K562 (cell line): ENCODE data around the gene PFKFB2. TPM values are rescaled to one million over a fixed set of nuclear protein-coding genes. Genes with fewer than 3 reads are reported as not detected.

Source experiments
- ATAC-seq: fragments of 200-7000 bp; cut with Tn5 transposase; 3 replicates; pipeline ENCODE4 v1.9.1; 2020; ENCODE audit warnings: moderate library complexity
- BruUV-seq: library from RNA; stranded (reverse); fragments of 400-500 nt; replicated peaks from 2 replicates; lab custom pipeline; 2021; lab: Mats Ljungman, UMichigan
- CTCF ChIA-PET: fragments of 300-600 bp; formaldehyde crosslinking; extraction: SDS; loops from one replicate; lab custom pipeline; 2021; ENCODE audit warnings: low intra/inter-chr PET ratio; lab: Yijun Ruan, JAX
- POLR2A ChIA-PET: fragments of 300-600, 350-650 bp; sonication (Branson Sonifier 250); formaldehyde crosslinking; extraction: SDS; loops from one replicate; lab custom pipeline; 2021; ENCODE audit warnings: antibody characterized with exemption, inconsistent platforms; lab: Yijun Ruan, JAX
- DNase-seq, 4 experiments: peaks; one replicate each; pipeline versions ENCODE4 v3.0.0 to v3.0.0-alpha.2; 2011 to 2018; ENCODE audit warnings: low spot score in 3 of 4, mixed read lengths in 3 of 4; ENCODE audit errors: extremely low read depth in 1 of 4
- FAIRE-seq: peaks from 2 replicates; lab custom pipeline; 2011; peaks lifted over from hg19 to GRCh38; lab: Jason Lieb, UNC
- H2AFZ ChIP-seq: 2 replicates; pipeline ENCODE4 v1.6.0; 2011; ENCODE audit warnings: low read depth, low read length, control low read depth, inconsistent platforms
- H3K27ac ChIP-seq: fragments of 200-600 bp; 3 replicates; pipeline ENCODE4 v1.8.0; 2011; ENCODE audit warnings: low read depth, mild to moderate bottlenecking, control low read depth, inconsistent platforms, low read length, moderate library complexity, mixed read lengths; ENCODE audit errors: extremely low read depth
- H3K27me3 ChIP-seq, 2 experiments: fragments of 300-600 bp in 1 of 2; 2 replicates in 1 of 2; 3 replicates in 1 of 2; pipeline versions ENCODE4 v1.6.0 to v1.8.0; 2011; ENCODE audit warnings: inconsistent platforms in 2 of 2, low read length in 2 of 2, mild to moderate bottlenecking in 1 of 2, mixed read lengths in 1 of 2, moderate library complexity in 1 of 2; ENCODE audit not compliant: control insufficient read depth in 2 of 2, insufficient read depth in 2 of 2
- H3K36me3 ChIP-seq: fragments of 300-600 bp; 3 replicates; pipeline ENCODE4 v1.8.0; 2011; ENCODE audit warnings: mild to moderate bottlenecking, low read length, inconsistent platforms; ENCODE audit not compliant: control insufficient read depth, insufficient read depth
- H3K4me1 ChIP-seq, 2 experiments: fragments of 200-600 bp in 1 of 2; replicated peaks in 1 of 2; 2 replicates in 1 of 2; 3 replicates in 1 of 2; pipeline versions ENCODE4 v1.5.1 to v1.8.0; 2011; ENCODE audit warnings: inconsistent platforms in 2 of 2, low read length in 2 of 2, mild to moderate bottlenecking in 1 of 2, mixed read lengths in 1 of 2, moderate library complexity in 1 of 2; ENCODE audit not compliant: control insufficient read depth in 2 of 2, insufficient read depth in 2 of 2
- H3K4me2 ChIP-seq: 2 replicates; pipeline ENCODE4 v1.6.1; 2011; ENCODE audit warnings: low read length, control low read depth, inconsistent platforms, mixed read lengths; ENCODE audit not compliant: insufficient read depth
- H3K4me3 ChIP-seq: fragments of 200-600 bp; sonication (generic), shearing (Covaris generic); 2 replicates; pipeline ENCODE4 v1.5.1; 2016; ENCODE audit warnings: control low read depth, inconsistent platforms
- H3K79me2 ChIP-seq: fragments of 200-600 bp; 3 replicates; pipeline ENCODE4 v1.8.0; 2011; ENCODE audit warnings: low read length, inconsistent platforms; ENCODE audit not compliant: control insufficient read depth, insufficient read depth
- H3K9ac ChIP-seq, 2 experiments: 2 replicates each; pipeline versions ENCODE4 v1.6.0 to v1.6.1; 2011; ENCODE audit warnings: low read depth in 2 of 2, low read length in 2 of 2, control low read depth in 1 of 2, inconsistent platforms in 1 of 2, mild to moderate bottlenecking in 1 of 2, mixed read lengths in 1 of 2; ENCODE audit not compliant: insufficient read depth in 1 of 2
- H3K9me1 ChIP-seq: one replicate; pipeline ENCODE4 v1.6.0; 2011; ENCODE audit warnings: inconsistent platforms, mild to moderate bottlenecking, low read length, moderate library complexity; ENCODE audit not compliant: control insufficient read depth, insufficient read depth
- H3K9me3 ChIP-seq: replicated peaks from 2 replicates; pipeline ENCODE4 v1.5.1; 2011; ENCODE audit warnings: low read depth, low read length, inconsistent platforms; ENCODE audit not compliant: control insufficient read depth, insufficient read depth
- H4K20me1 ChIP-seq: replicated peaks from 2 replicates; pipeline ENCODE4 v1.6.1; 2011; ENCODE audit warnings: low read length, inconsistent platforms, mixed read lengths; ENCODE audit not compliant: control insufficient read depth, insufficient read depth
- EP400 ChIP-seq: fragments of 450-650 bp; IDR thresholded peaks from 2 replicates; pipeline ENCODE4 v1.6.1; 2017; ENCODE audit warnings: antibody characterized with exemption, mild to moderate bottlenecking, moderate library complexity
- EZH2 ChIP-seq: IDR thresholded peaks from 2 replicates; pipeline ENCODE4 v1.6.1; 2012; ENCODE audit warnings: low read depth, mild to moderate bottlenecking, inconsistent platforms, low read length, borderline replicate concordance
- HNRNPK ChIP-seq: fragments of 200-400 bp; formaldehyde crosslinking; IDR thresholded peaks from one replicate; pipeline ENCODE4 v1.6.1; 2018; ENCODE audit warnings: mild to moderate bottlenecking, low read depth, low read length; ENCODE audit not compliant: poor library complexity, severe bottlenecking
- KLF16 ChIP-seq: IDR thresholded peaks from 2 replicates; pipeline ENCODE4 v1.6.1; 2016; ENCODE audit warnings: antibody characterized with exemption
- RNF2 ChIP-seq: sonication (generic); IDR thresholded peaks from 2 replicates; pipeline ENCODE4 v1.6.1; 2016
- ZBTB26 ChIP-seq: fragments of 450-650 bp; formaldehyde crosslinking; IDR thresholded peaks from 2 replicates; pipeline ENCODE4 v1.4.0; 2022; ENCODE audit warnings: missing genetic modification characterization
- ZNF318 ChIP-seq, 2 experiments: fragments of 450-650 bp; IDR thresholded peaks; 2 replicates each; pipeline ENCODE4 v1.6.1; 2016; ENCODE audit warnings: mild to moderate bottlenecking in 2 of 2, borderline replicate concordance in 1 of 2, low read depth in 1 of 2, moderate library complexity in 1 of 2
- WGBS: fragments of 100-300 bp; shearing (Covaris generic); methylation state at CpG from one replicate; pipeline ENCODE4 v1.1.6; 2016; ENCODE audit warnings: low coverage, mixed read lengths; ENCODE audit not compliant: insufficient coverage; ENCODE audit errors: missing lambda C conversion rate; 5-methylcytosine and 5-hydroxymethylcytosine counted together
- in situ Hi-C: fragments of 300-500 bp; cut with MboI; formaldehyde crosslinking; loops from 4 replicates; pipeline ENCODE4 v1.15.0; 2018; ENCODE audit warnings: inconsistent platforms, mixed read lengths
- intact Hi-C: fragments of 100-400 bp; cut with micrococcal nuclease; formaldehyde crosslinking; loops from 2 replicates; pipeline ENCODE4 v1.14.2; 2022
- polyA plus RNA-seq, 8 experiments: library from polyadenylated mRNA; depleted of rRNA in 4 of 8; stranded (reverse) in 5 of 8; unstranded in 3 of 8; fragments of >200 nt; fragmentation: Nextera tagmentation in 2 of 8; fragmentation: Illumina TruSeq in 1 of 8; extraction: Ambion mirVana in 2 of 8; extraction: Trizol in 1 of 8; gene quantifications; 2 replicates each; pipeline versions ENCODE4 v1.2.1 to v1.2.3, GENCODE V29; 2011 to 2014; ENCODE audit warnings: inconsistent platforms in 1 of 8, missing spikeins in 1 of 8
- total RNA-seq, 7 experiments: library from RNA; depleted of rRNA in 6 of 7; stranded (reverse); fragments of >200 nt in 6 of 7; fragmentation: Illumina TruSeq in 2 of 7; extraction: Trizol in 2 of 7; gene quantifications; 2 replicates each; pipeline versions ENCODE4 v1.2.1 to v1.2.3, GENCODE V29; 2011 to 2021; ENCODE audit warnings: low replicate concordance in 1 of 7

Gene PFKFB2
- total and polyA plus RNA-seq, 9 of the 15 experiments (the other 6 are each of a cell fraction or from before 2014, with no cell fraction given) = 6.9 to 26.0 (median 16.4) TPM

- FAIRE-seq (peak; percentile 97), DNase-seq (peak; percentile 95 to 100 (median 98)), ATAC-seq (peak; percentile 81)
- Histone ChIP-seq H4K20me1 (no peaks in the 10 kb centered on the region), H3K4me3 (peak overlapping the region; percentile 54), H3K36me3 (peaks cover 7% of the 10 kb centered on the region; the same call in 2 of the 3 replicates), H3K27me3 (no peaks in the 10 kb centered on the region), H3K4me2 (peak overlapping the region; percentile 97), H3K27ac (peak overlapping the region; percentile 100), H3K4me1 (peaks cover 57 to 85% of the 10 kb centered on the region in 2 experiments), H3K79me2 (peaks cover 16% of the 10 kb centered on the region; the same call in 2 of the 3 replicates), H3K9me1 (peaks cover 3% of the 10 kb centered on the region), H3K9me3 (no peaks in the 10 kb centered on the region), H2AFZ (peak overlapping the region; percentile 67), H3K9ac (peak overlapping the region; percentile 91 to 99)
- in situ Hi-C loops = no loop called here
- ChIA-PET POLR2A (interaction anchor here (0.6 to 8.6 kb wide), 19 partner anchors 9 to 495 kb away, joined by 3 to 97 read pairs (median 4); partner anchors contain the start of genes C1orf116, PFKFB2 and YOD1), CTCF (no interaction called here)
- BruUV-seq = no TSS peak
- intact Hi-C loops = loop anchor here (1.0 to 5.0 kb wide), 3 partner anchors 23 to 723 kb away; partner anchors contain the start of gene CD55
- 1% methylated on average over 14 of the region's 18 CpGs for WGBS
- TF ChIP-seq RNF2 (peak; percentile 98), ZNF318 (IDR thresholded peaks at IDR 0.05; ENCODE audit: borderline replicate concordance in 1 of 2, low read depth in 1 of 2) (peak in 1 of 2 experiments; percentile 88; a peak in 3 of 4 replicates), EP400 (peak; percentile 91), KLF16 (peak; percentile 99), ZBTB26 (CRISPR knock-in tag) (peak; percentile 97; the same call in 1 of the 2 replicates), HNRNPK (no peak), EZH2 (no peak; the same call in 1 of the 2 replicates)
These were observed 28.6 kb upstream of the PFKFB2 start for GRCh38 chr1:207024202-207025145.
